Loucy (cell line): ENCODE data around the gene SP3.

Experiments used
- H2AFZ ChIP-seq: fragments of 200-600 bp; sonication (generic); 2 replicates; pipeline ENCODE4 v1.6.0; 2016; ENCODE audit warnings: antibody characterized with exemption, mild to moderate bottlenecking, low read length, moderate library complexity
- H3F3A ChIP-seq: fragments of 200-600 bp; 2 replicates; pipeline ENCODE4 v1.6.0; 2016; ENCODE audit warnings: antibody characterized with exemption, low read depth, mild to moderate bottlenecking
- H3K27me3 ChIP-seq: fragments of 200-600 bp; sonication (generic); 2 replicates; pipeline ENCODE4 v1.6.1; 2014; ENCODE audit warnings: low read length, mild to moderate bottlenecking; ENCODE audit not compliant: insufficient read depth, poor library complexity, severe bottlenecking
- H3K36me3 ChIP-seq: fragments of 200-600 bp; sonication (generic); 2 replicates; pipeline ENCODE4 v1.6.1; 2016; ENCODE audit warnings: low read length; ENCODE audit not compliant: insufficient read depth
- H3K4me1 ChIP-seq: fragments of 200-600 bp; sonication (generic); 2 replicates; pipeline ENCODE4 v1.5.1; 2014; ENCODE audit warnings: low read length, mild to moderate bottlenecking; ENCODE audit not compliant: insufficient read depth, poor library complexity, severe bottlenecking
- H3K4me2 ChIP-seq: fragments of 200-600 bp; sonication (generic); 2 replicates; pipeline ENCODE4 v1.6.0; 2014; ENCODE audit warnings: antibody characterized with exemption, low read length, low read depth, mild to moderate bottlenecking; ENCODE audit not compliant: poor library complexity, severe bottlenecking
- H3K4me3 ChIP-seq: fragments of 200-600 bp; sonication (generic); 2 replicates; pipeline ENCODE4 v1.5.1; 2014; ENCODE audit warnings: low read length, mild to moderate bottlenecking, mixed read lengths; ENCODE audit not compliant: poor library complexity, severe bottlenecking
- H3K79me2 ChIP-seq: fragments of 200-600 bp; sonication (generic); 2 replicates; pipeline ENCODE4 v1.6.1; 2014; ENCODE audit warnings: low read length; ENCODE audit not compliant: insufficient read depth
- H3K9ac ChIP-seq: fragments of 200-600 bp; sonication (generic); 2 replicates; pipeline ENCODE4 v1.6.0; 2014; ENCODE audit warnings: mild to moderate bottlenecking, low read depth, low read length, moderate library complexity; ENCODE audit not compliant: poor library complexity, severe bottlenecking
- H3K9me2 ChIP-seq: fragments of 200-600 bp; sonication (generic); replicated peaks from 2 replicates; pipeline ENCODE4 v1.6.1; 2016; ENCODE audit warnings: low read depth, low read length, mixed read lengths
- H3K9me3 ChIP-seq: fragments of 200-600 bp; sonication (generic); 2 replicates; pipeline ENCODE4 v1.6.1; 2014; ENCODE audit warnings: mild to moderate bottlenecking, antibody characterized with exemption, low read length, low read depth; ENCODE audit not compliant: insufficient read depth
- H4K20me1 ChIP-seq: fragments of 200-600 bp; sonication (generic); 2 replicates; pipeline ENCODE4 v1.6.0; 2014; ENCODE audit warnings: antibody characterized with exemption, low read length, mild to moderate bottlenecking; ENCODE audit not compliant: insufficient read depth, poor library complexity, severe bottlenecking
- EZH2phosphoT487 ChIP-seq: fragments of 200-600 bp; IDR thresholded peaks from 2 replicates; pipeline ENCODE4 v1.6.1; 2018; ENCODE audit warnings: antibody characterized with exemption, mild to moderate bottlenecking, moderate library complexity, borderline replicate concordance
- TF ChIP-seq, protein P1 (sequence below): fragments of 200-600 bp; sonication (generic); conservative IDR thresholded peaks from 2 replicates; pipeline ENCODE4 v1.5.1; 2014; ENCODE audit warnings: mild to moderate bottlenecking, antibody characterized with exemption, low read length

SP3 gene

DNA sequence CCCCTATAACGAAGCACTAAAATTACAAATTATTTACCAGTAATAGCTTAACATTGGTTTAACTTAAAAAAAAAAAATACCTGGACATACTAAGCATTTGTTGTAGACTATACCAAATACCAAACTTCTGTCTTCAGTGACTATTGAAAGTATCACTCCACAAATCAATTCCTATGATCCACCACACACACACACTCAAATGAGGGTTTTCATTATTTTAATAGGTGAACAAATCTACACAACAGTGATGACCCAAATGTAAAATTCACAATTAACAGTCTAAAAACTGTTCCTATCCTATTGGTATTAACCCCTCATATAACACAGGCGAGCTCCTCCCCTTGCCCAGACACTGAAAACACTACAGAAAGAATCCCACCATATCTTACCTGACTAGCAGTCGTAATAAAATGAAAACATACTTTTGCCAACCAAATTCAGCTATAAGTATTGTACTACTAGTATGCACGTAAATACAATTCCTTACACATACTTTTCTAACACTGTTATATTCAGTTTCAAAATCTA, 2.5 kb downstream of the SP3 start:
- Histone ChIP-seq H3F3A (peaks cover 8% of the 10 kb centered on the region), H3K27me3 (peaks cover 4% of the 10 kb centered on the region), H2AFZ (no peak overlapping the region), H3K79me2 (peaks cover 80% of the 10 kb centered on the region), H4K20me1 (peaks cover 60% of the 10 kb centered on the region), H3K36me3 (0 out of 2 replicates have a peak, but pooled peaks cover 8% of the 10 kb centered on the region), H3K4me3 (peak overlapping the region; percentile 89), H3K9me2 (no peaks in the 10 kb centered on the region), H3K4me1 (peaks cover 63% of the 10 kb centered on the region), H3K9me3 (no peaks in the 10 kb centered on the region), H3K4me2 (peak overlapping the region; percentile 95), H3K9ac (peak overlapping the region; percentile 100)
- TF ChIP-seq EZH2phosphoT487 = no peak
- TF ChIP-seq, protein P1, sequence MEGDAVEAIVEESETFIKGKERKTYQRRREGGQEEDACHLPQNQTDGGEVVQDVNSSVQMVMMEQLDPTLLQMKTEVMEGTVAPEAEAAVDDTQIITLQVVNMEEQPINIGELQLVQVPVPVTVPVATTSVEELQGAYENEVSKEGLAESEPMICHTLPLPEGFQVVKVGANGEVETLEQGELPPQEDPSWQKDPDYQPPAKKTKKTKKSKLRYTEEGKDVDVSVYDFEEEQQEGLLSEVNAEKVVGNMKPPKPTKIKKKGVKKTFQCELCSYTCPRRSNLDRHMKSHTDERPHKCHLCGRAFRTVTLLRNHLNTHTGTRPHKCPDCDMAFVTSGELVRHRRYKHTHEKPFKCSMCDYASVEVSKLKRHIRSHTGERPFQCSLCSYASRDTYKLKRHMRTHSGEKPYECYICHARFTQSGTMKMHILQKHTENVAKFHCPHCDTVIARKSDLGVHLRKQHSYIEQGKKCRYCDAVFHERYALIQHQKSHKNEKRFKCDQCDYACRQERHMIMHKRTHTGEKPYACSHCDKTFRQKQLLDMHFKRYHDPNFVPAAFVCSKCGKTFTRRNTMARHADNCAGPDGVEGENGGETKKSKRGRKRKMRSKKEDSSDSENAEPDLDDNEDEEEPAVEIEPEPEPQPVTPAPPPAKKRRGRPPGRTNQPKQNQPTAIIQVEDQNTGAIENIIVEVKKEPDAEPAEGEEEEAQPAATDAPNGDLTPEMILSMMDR = no peak

DNA sequence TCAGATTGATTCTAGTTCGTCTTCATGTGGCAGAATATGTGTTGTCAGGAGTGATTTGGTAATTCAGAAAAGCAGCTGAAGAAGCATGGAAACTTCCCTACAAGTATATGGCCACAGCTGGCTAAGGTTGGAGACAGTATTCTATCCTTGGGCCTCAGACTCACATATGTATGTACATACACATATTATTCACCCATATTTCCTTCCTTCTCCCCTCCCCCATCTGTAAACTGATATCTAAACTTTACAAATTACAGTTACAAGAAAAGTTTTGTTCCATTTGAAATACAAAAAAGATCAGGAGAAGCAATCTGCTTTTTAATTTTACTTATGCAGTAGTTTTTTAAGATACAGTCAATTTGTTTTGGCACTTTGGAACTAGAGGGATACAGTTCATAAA, 3.1 kb downstream of the SP3 start:
- Histone ChIP-seq H3K27me3 (peaks cover 4% of the 10 kb centered on the region), H3K79me2 (peaks cover 81% of the 10 kb centered on the region), H4K20me1 (peaks cover 66% of the 10 kb centered on the region), H3K36me3 (0 out of 2 replicates have a peak, but pooled peaks cover 8% of the 10 kb centered on the region), H3K4me2 (peak overlapping the region; percentile 95), H3F3A (peaks cover 8% of the 10 kb centered on the region), H3K4me1 (peaks cover 68% of the 10 kb centered on the region), H2AFZ (no peak overlapping the region), H3K9me2 (no peaks in the 10 kb centered on the region), H3K4me3 (peak overlapping the region; percentile 89), H3K9ac (peak overlapping the region; percentile 100), H3K9me3 (no peaks in the 10 kb centered on the region)
- TF ChIP-seq, protein P1 = no peak
- no peak for TF ChIP-seq EZH2phosphoT487

DNA sequence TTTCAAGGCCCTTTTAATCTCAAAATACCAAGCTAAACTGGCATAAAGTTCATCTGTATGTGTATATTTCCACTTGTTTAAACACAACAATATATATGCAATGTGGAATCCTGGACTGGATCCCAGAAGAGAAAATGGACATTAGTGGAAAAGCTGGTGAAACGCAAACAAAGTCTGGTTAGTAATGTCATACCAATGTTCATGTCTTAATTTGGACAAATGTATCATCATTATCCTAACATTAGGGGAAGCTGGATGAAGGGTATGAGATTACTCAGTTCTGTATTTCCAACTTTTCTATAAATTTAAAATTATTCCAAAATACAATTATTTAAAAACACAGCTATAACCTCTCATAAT, 3.8 kb downstream of the SP3 start:
- Histone ChIP-seq H3K9me3 (no peaks in the 10 kb centered on the region), H3K4me3 (peak overlapping the region; percentile 89), H3F3A (peaks cover 8% of the 10 kb centered on the region), H4K20me1 (peaks cover 73% of the 10 kb centered on the region), H3K9me2 (no peaks in the 10 kb centered on the region), H2AFZ (no peak overlapping the region), H3K27me3 (peaks cover 4% of the 10 kb centered on the region), H3K4me2 (peak overlapping the region; percentile 95), H3K4me1 (peaks cover 69% of the 10 kb centered on the region), H3K9ac (peak overlapping the region; percentile 100), H3K36me3 (peaks cover 9% of the 10 kb centered on the region; the same call in 1 of the 2 replicates), H3K79me2 (peaks cover 82% of the 10 kb centered on the region)
- TF ChIP-seq EZH2phosphoT487 = no peak
- TF ChIP-seq, protein P1 = no peak
